HCT116 (cell line): ENCODE data around the gene SMYD3.

Experiments used
- EZH2phosphoT487 ChIP-seq: fragments of 200-600 bp; IDR thresholded peaks from 2 replicates; pipeline ENCODE4 v1.6.1; 2018; ENCODE audit warnings: antibody characterized with exemption, borderline replicate concordance
- POLR2AphosphoS5 ChIP-seq: IDR thresholded peaks from 2 replicates; pipeline ENCODE4 v1.6.1; 2011; ENCODE audit warnings: mild to moderate bottlenecking, low read depth, low read length, moderate library complexity
- ZFX ChIP-seq: fragments of 450-650 bp; IDR thresholded peaks from 2 replicates; pipeline ENCODE4 v1.6.1; 2017
- TF ChIP-seq, protein P1 (sequence below), 3 experiments: fragments of 200-600 bp in 1 of 3; sonication (generic) in 1 of 3; IDR thresholded peaks in 2 of 3; conservative IDR thresholded peaks in 1 of 3; 2 replicates each; pipeline ENCODE4 v1.5.1; 2012 to 2017; ENCODE audit warnings: low read depth in 2 of 3, low read length in 2 of 3, antibody characterized with exemption in 1 of 3, borderline replicate concordance in 1 of 3, control low read depth in 1 of 3, mild to moderate bottlenecking in 1 of 3, mixed read lengths in 1 of 3, mixed run types in 1 of 3, moderate library complexity in 1 of 3; ENCODE audit not compliant: insufficient read depth in 1 of 3
- TF ChIP-seq, protein P2 (sequence below): IDR thresholded peaks from 2 replicates; pipeline ENCODE4 v1.6.1; 2011; ENCODE audit warnings: mild to moderate bottlenecking, low read length, moderate library complexity; ENCODE audit not compliant: insufficient replicate concordance; ENCODE audit errors: extremely low read depth

GRCh38 chr1:245718951-245719350 is 788.1 kb downstream of the SMYD3 start:
- TF ChIP-seq, protein P1, sequence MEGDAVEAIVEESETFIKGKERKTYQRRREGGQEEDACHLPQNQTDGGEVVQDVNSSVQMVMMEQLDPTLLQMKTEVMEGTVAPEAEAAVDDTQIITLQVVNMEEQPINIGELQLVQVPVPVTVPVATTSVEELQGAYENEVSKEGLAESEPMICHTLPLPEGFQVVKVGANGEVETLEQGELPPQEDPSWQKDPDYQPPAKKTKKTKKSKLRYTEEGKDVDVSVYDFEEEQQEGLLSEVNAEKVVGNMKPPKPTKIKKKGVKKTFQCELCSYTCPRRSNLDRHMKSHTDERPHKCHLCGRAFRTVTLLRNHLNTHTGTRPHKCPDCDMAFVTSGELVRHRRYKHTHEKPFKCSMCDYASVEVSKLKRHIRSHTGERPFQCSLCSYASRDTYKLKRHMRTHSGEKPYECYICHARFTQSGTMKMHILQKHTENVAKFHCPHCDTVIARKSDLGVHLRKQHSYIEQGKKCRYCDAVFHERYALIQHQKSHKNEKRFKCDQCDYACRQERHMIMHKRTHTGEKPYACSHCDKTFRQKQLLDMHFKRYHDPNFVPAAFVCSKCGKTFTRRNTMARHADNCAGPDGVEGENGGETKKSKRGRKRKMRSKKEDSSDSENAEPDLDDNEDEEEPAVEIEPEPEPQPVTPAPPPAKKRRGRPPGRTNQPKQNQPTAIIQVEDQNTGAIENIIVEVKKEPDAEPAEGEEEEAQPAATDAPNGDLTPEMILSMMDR (IDR thresholded peaks at IDR 0.05 in 2 of 3, conservative IDR thresholded peaks at IDR 0.05 in 1 of 3; ENCODE audit: borderline replicate concordance in 1 of 3, insufficient read depth in 1 of 3, low read depth in 2 of 3, low read length in 2 of 3), result no peak
- TF ChIP-seq EZH2phosphoT487 (no peak), ZFX (no peak), POLR2AphosphoS5 (no peak)
- TF ChIP-seq, protein P2, sequence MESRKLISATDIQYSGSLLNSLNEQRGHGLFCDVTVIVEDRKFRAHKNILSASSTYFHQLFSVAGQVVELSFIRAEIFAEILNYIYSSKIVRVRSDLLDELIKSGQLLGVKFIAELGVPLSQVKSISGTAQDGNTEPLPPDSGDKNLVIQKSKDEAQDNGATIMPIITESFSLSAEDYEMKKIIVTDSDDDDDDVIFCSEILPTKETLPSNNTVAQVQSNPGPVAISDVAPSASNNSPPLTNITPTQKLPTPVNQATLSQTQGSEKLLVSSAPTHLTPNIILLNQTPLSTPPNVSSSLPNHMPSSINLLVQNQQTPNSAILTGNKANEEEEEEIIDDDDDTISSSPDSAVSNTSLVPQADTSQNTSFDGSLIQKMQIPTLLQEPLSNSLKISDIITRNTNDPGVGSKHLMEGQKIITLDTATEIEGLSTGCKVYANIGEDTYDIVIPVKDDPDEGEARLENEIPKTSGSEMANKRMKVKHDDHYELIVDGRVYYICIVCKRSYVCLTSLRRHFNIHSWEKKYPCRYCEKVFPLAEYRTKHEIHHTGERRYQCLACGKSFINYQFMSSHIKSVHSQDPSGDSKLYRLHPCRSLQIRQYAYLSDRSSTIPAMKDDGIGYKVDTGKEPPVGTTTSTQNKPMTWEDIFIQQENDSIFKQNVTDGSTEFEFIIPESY, result no peak
